ENCODE results near the gene HOXD4. TPM values are rescaled to one million over a fixed set of nuclear protein-coding genes. Genes with fewer than 3 reads are reported as not detected.
A peak's percentile ranks its signal among the peaks of the same experiment; 100 is the strongest.

HOXD4 gene
- polyA plus RNA-seq, 2 of the 4 experiments (the other 2 are of a cell fraction) = 0.27 to 0.87 TPM

- DNase-seq (ENCODE audit: low read depth in 1 of 2, low spot score in 1 of 2) (no peak), ATAC-seq (no peak), FAIRE-seq (no peak)
- WGBS (ENCODE audit: missing lambda C conversion rate) = 86% methylated on average over 14 of the region's 14 CpGs
- Histone ChIP-seq H3K9me3 (no peaks in the 10 kb centered on the region), H3K4me3 (no peak overlapping the region), H3K4me1 (peaks cover 6% of the 10 kb centered on the region; the same call in 1 of the 3 replicates), H3K4me2 (no peak overlapping the region), H3K27ac (no peak overlapping the region)
- ChIA-PET CTCF (interaction anchor here (0.7 to 1.4 kb wide), 3 partner anchors 32 to 465 kb away, joined by 3 read pairs; no protein-coding TSS in a partner anchor), POLR2A (no interaction called here)
- no peak for TF ChIP-seq NPAS2 (CRISPR knock-in tag; IDR thresholded peaks at IDR 0.05; ENCODE audit: borderline replicate concordance)
- TF ChIP-seq MAX (IDR thresholded peaks at IDR 0.05) = no peak
- no peak for TF ChIP-seq PHF8 (IDR thresholded peaks at IDR 0.05; ENCODE audit: borderline replicate concordance, low read depth)
- no peak for TF ChIP-seq SREBF2 (IDR thresholded peaks at IDR 0.05)
- TF ChIP-seq NR3C1 (IDR thresholded peaks at IDR 0.05) = no peak
- TF ChIP-seq CBX2 (IDR thresholded peaks at IDR 0.05; ENCODE audit: borderline replicate concordance, low read depth) = no peak
- no peak for TF ChIP-seq ZFP36 (IDR thresholded peaks at IDR 0.05; ENCODE audit: borderline replicate concordance, partially characterized antibody)
- no peak for TF ChIP-seq HMGXB4 (CRISPR knock-in tag; IDR thresholded peaks at IDR 0.05; ENCODE audit: borderline replicate concordance)
- TF ChIP-seq RARB (CRISPR knock-in tag; IDR thresholded peaks at IDR 0.05) = no peak
- TF ChIP-seq USF2 (IDR thresholded peaks at IDR 0.05) = no peak
- TF ChIP-seq BHLHE40 (IDR thresholded peaks at IDR 0.05; ENCODE audit: low read depth, low read length) = no peak
- no peak for TF ChIP-seq POLR2A (IDR thresholded peaks at IDR 0.05; ENCODE audit: low read length)
- no peak for TF ChIP-seq FOXS1 (CRISPR knock-in tag; IDR thresholded peaks at IDR 0.05)
- no peak for TF ChIP-seq TP53 (CRISPR knock-in tag; IDR thresholded peaks at IDR 0.05)
Measured at GRCh38 chr2:176172895-176173566, 21.7 kb downstream of the HOXD4 start.

GRCh38 chr2:176173567-176174381, 22.4 kb downstream of the HOXD4 start:
- no peaks in the 10 kb centered on the region for H3K9me3 ChIP-seq
- no peak overlapping the region for H3K27ac ChIP-seq
- 59% methylated on average over 7 of the region's 7 CpGs for WGBS (ENCODE audit: missing lambda C conversion rate)
- DNase-seq (ENCODE audit: low read depth in 1 of 2, low spot score in 1 of 2) (no peak), ATAC-seq (no peak), FAIRE-seq (no peak)
- no peak overlapping the region for H3K4me3 ChIP-seq
- ChIA-PET POLR2A (no interaction called here), CTCF (interaction anchor here (0.7 to 1.4 kb wide), 3 partner anchors 32 to 465 kb away, joined by 3 read pairs; no protein-coding TSS in a partner anchor)
- H3K4me2 ChIP-seq = 0 out of 3 replicates have a peak overlapping the region, but pooled peaks have one; percentile 4
- TF ChIP-seq CHD4 (IDR thresholded peaks at IDR 0.05; ENCODE audit: borderline replicate concordance) (no peak), MAFK (IDR thresholded peaks at IDR 0.05; ENCODE audit: partially characterized antibody) (peak; percentile 28)
- H3K4me1 ChIP-seq = peaks cover 6% of the 10 kb centered on the region; the same call in 1 of the 3 replicates

GRCh38 chr2:176174382-176174823, 23.1 kb downstream of the HOXD4 start:
- H3K27ac ChIP-seq = no peak overlapping the region
- no peak for FAIRE-seq
- peaks cover 6% of the 10 kb centered on the region; the same call in 1 of the 3 replicates for H3K4me1 ChIP-seq
- no peak for DNase-seq (ENCODE audit: low read depth in 1 of 2, low spot score in 1 of 2)
- WGBS (ENCODE audit: missing lambda C conversion rate) = 53% methylated on average over 11 of the region's 14 CpGs
- ChIA-PET CTCF (interaction anchor here (1.4 kb wide), 2 partner anchors 33 to 464 kb away, joined by 3 read pairs; no protein-coding TSS in a partner anchor), POLR2A (no interaction called here)
- H3K4me3 ChIP-seq = no peak overlapping the region
- ATAC-seq = 0 out of 6 replicates have a peak, but pooled peaks of 1 of the 2 experiments have one; percentile 24
- H3K9me3 ChIP-seq = no peaks in the 10 kb centered on the region
- 0 out of 3 replicates have a peak overlapping the region, but pooled peaks have one; percentile 4 for H3K4me2 ChIP-seq
- TF ChIP-seq GATA3 (IDR thresholded peaks at IDR 0.05; ENCODE audit: borderline replicate concordance) (no peak), HOXB5 (CRISPR knock-in tag; IDR thresholded peaks at IDR 0.05) (no peak), ZNF302 (CRISPR knock-in tag; IDR thresholded peaks at IDR 0.05) (no peak), NFE2L2 (conservative IDR thresholded peaks at IDR 0.05; ENCODE audit: low read length) (no peak), RCOR1 (IDR thresholded peaks at IDR 0.05; ENCODE audit: low read depth, low read length) (no peak), KDM1A (IDR thresholded peaks at IDR 0.05; ENCODE audit: low read depth) (no peak), SMC3 (IDR thresholded peaks at IDR 0.05) (no peak), CBX8 (IDR thresholded peaks at IDR 0.05) (no peak), KDM5A (IDR thresholded peaks at IDR 0.05) (no peak), ESRRA (IDR thresholded peaks at IDR 0.05; ENCODE audit: borderline replicate concordance, low read length) (no peak), POLR2AphosphoS2 (conservative IDR thresholded peaks at IDR 0.05; ENCODE audit: low read length) (no peak), REST (IDR thresholded peaks at IDR 0.05) (no peak)
